Islet of Langerhans (tissue), 1 donor: ENCODE data around the gene RIPK3.
"Not testable (repeated sequence)": the region's sequence is repeated elsewhere in the genome, so short reads cannot be mapped to it uniquely, and the experiment has no call there.

Experiments
- FAIRE-seq: peaks from one replicate; lab custom pipeline; 2011; peaks lifted over from hg19 to GRCh38; lab: Jason Lieb, UNC

RIPK3 gene

GRCh38 chr14:24369463-24369862 lies 29.7 kb upstream of the RIPK3 start:
- FAIRE-seq: no peak

- FAIRE-seq: no peak
Observed at GRCh38 chr14:24368562-24369252, 28.9 kb upstream of the RIPK3 start.

GRCh38 chr14:24368212-24368561 lies 28.4 kb upstream of the RIPK3 start:
- FAIRE-seq: no peak

- FAIRE-seq: no peak
Observed at GRCh38 chr14:24367514-24368211, 27.9 kb upstream of the RIPK3 start, which contains the start of gene NFATC4. TSS of gene NFATC4 (plus strand) at chr14:24368184. CDS start at chr14:24368341, 157 bp downstream.

GRCh38 chr14:24366721-24367513 lies 27.1 kb upstream of the RIPK3 start:
- no peak for FAIRE-seq

GRCh38 chr14:24366413-24366720 lies 26.6 kb upstream of the RIPK3 start:
- FAIRE-seq: no peak

GRCh38 chr14:24365600-24366412 lies 26.0 kb upstream of the RIPK3 start:
- FAIRE-seq: no peak

GRCh38 chr14:24364841-24365240 lies 25.1 kb upstream of the RIPK3 start:
- FAIRE-seq: no peak

- no peak for FAIRE-seq
Observed at GRCh38 chr14:24363401-24363800, 23.6 kb upstream of the RIPK3 start.

- FAIRE-seq: no peak
Observed at GRCh38 chr14:24362241-24362960, 22.6 kb upstream of the RIPK3 start.

GRCh38 chr14:24361326-24361725 lies 21.5 kb upstream of the RIPK3 start:
- FAIRE-seq: no peak

- FAIRE-seq: no peak
Observed at GRCh38 chr14:24360281-24360680, 20.5 kb upstream of the RIPK3 start.

- no peak for FAIRE-seq
Observed at GRCh38 chr14:24356208-24356607, 16.4 kb upstream of the RIPK3 start.

GRCh38 chr14:24355009-24355408 lies 15.2 kb upstream of the RIPK3 start:
- FAIRE-seq: no peak

GRCh38 chr14:24354482-24354825 lies 14.7 kb upstream of the RIPK3 start:
- FAIRE-seq: not testable (repeated sequence)

GRCh38 chr14:24353559-24354481 lies 14.0 kb upstream of the RIPK3 start:
- FAIRE-seq: no peak

- no peak for FAIRE-seq
Observed at GRCh38 chr14:24351517-24351916, 11.7 kb upstream of the RIPK3 start.

GRCh38 chr14:24349742-24350141 lies 10.0 kb upstream of the RIPK3 start:
- FAIRE-seq: no peak

- no peak for FAIRE-seq
Observed at GRCh38 chr14:24348186-24348585, 8.4 kb upstream of the RIPK3 start.

- FAIRE-seq: no peak
Observed at GRCh38 chr14:24347134-24347533, 7.3 kb upstream of the RIPK3 start.
